Body of pancreas (tissue), 4 donors: ENCODE measurements around the gene MGAT5.

ENCODE experiments used
- CTCF ChIP-seq, 7 experiments: fragments of 450-650 bp in 4 of 7; fragments of 200-600 bp in 3 of 7; sonication (generic) in 3 of 7; IDR thresholded peaks; one replicate each; pipeline ENCODE4 v1.5.1; 2016 to 2019; ENCODE audit warnings: antibody characterized with exemption in 7 of 7
- POLR2A ChIP-seq, 3 donors: fragments of 450-650 bp; IDR thresholded peaks; one replicate each; pipeline ENCODE4 v1.6.1; 2016; ENCODE audit warnings: antibody characterized with exemption in 3 of 3, mild to moderate bottlenecking in 2 of 3

GRCh38 chr2:134244086-134244485 lies 9.8 kb upstream of the MGAT5 start:
- TF ChIP-seq POLR2A (IDR thresholded peaks at IDR 0.05), result no peak
- no peak for TF ChIP-seq CTCF (IDR thresholded peaks at IDR 0.05)
